Measurements from ENCODE around the gene UNC13A. TPM values are rescaled to one million over a fixed set of nuclear protein-coding genes. Genes with fewer than 3 reads are reported as not detected.
A peak's percentile ranks its signal among the peaks of the same experiment; 100 is the strongest.

The UNC13A gene
- total and polyA plus RNA-seq, 2 of the 13 experiments (the other 11 are each of a cell fraction or from before 2014, with no cell fraction given), result 0.11 to 0.45 TPM

DNA sequence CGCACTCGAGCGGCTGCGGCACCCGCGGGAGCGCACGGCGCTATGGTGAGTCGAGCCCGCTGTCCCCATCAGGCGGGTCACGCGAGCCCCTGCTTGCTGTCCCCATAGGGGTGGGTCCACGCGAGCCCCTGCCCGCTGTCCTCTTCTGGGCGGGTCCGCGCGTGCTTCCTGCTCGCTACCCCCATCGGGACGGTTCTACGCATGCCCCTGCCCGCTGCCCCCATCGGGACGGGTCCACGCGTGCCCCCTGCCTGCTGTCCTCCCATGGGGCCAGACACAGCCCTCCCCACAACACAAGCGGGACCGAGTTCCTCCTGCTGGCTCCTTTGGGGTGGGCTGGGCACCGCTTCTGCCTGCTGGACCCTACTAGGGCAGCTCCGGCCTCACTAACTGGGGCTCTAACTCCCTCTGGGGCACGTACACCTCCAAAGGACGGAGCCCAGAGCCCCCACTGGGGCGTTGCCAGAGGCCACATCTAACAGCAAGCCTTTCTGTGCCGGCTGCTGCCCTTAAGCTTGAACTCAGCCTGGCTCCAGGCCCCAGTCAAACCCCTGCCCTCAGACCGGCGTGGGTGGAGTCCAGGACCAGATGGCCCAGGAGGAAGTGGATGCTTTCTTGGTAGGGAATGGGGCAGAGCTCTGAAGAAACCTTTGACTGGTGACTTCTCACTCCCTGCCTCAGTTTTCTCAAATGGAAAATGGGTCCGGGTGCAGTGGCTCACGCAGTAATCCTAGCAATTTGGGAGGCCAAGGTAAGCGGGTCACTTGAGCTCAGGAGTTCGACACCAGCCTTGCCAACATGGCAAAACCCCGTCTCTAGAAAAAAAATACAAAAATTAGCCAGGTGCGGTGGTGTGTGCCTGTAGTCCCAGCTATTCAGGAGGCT lies 132.0 kb downstream of the UNC13A start (continued):
- no peak for TF ChIP-seq SRSF9 (IDR thresholded peaks at IDR 0.05; ENCODE audit: borderline replicate concordance, insufficient read depth, low read depth, low read length, poor library complexity, severe bottlenecking)
- TF ChIP-seq SNRNP70 (IDR thresholded peaks at IDR 0.05; ENCODE audit: low read depth, low read length), result no peak
- no peak for TF ChIP-seq KAT7 (CRISPR knock-in tag; IDR thresholded peaks at IDR 0.05; ENCODE audit: borderline replicate concordance)
- no peak for TF ChIP-seq U2AF1 (optimal IDR thresholded peaks at IDR 0.05; ENCODE audit: low read depth, low read length)
- TF ChIP-seq ZNF329 (CRISPR knock-in tag; IDR thresholded peaks at IDR 0.05; ENCODE audit: low read depth), result no peak; the same call in 1 of the 2 replicates
- no peak for TF ChIP-seq NFRKB (IDR thresholded peaks at IDR 0.05)
- TF ChIP-seq RARG (CRISPR knock-in tag; IDR thresholded peaks at IDR 0.05; ENCODE audit: low read depth), result no peak
- no peak for TF ChIP-seq CAMTA2 (CRISPR knock-in tag; IDR thresholded peaks at IDR 0.05; ENCODE audit: borderline replicate concordance)
- TF ChIP-seq HES4 (CRISPR knock-in tag; IDR thresholded peaks at IDR 0.05; ENCODE audit: borderline replicate concordance), result no peak
- no peak for TF ChIP-seq ZNF790 (CRISPR knock-in tag; IDR thresholded peaks at IDR 0.05; ENCODE audit: borderline replicate concordance)
- peak; percentile 45; the same call in 1 of the 2 replicates for TF ChIP-seq ZFP90 (CRISPR knock-in tag; IDR thresholded peaks at IDR 0.05; ENCODE audit: borderline replicate concordance)
- no peak for TF ChIP-seq ZNF792 (CRISPR knock-in tag; IDR thresholded peaks at IDR 0.05)
- no peak for TF ChIP-seq MEIS2 (CRISPR knock-in tag; IDR thresholded peaks at IDR 0.05)
- TF ChIP-seq ZNF256 (CRISPR knock-in tag; conservative IDR thresholded peaks at IDR 0.05), result no peak
- no peak for TF ChIP-seq HNRNPUL1 (IDR thresholded peaks at IDR 0.05; ENCODE audit: low read depth, low read length)
- no peak for TF ChIP-seq KDM1A (CRISPR knock-in tag; IDR thresholded peaks at IDR 0.05)
- TF ChIP-seq, protein P1, sequence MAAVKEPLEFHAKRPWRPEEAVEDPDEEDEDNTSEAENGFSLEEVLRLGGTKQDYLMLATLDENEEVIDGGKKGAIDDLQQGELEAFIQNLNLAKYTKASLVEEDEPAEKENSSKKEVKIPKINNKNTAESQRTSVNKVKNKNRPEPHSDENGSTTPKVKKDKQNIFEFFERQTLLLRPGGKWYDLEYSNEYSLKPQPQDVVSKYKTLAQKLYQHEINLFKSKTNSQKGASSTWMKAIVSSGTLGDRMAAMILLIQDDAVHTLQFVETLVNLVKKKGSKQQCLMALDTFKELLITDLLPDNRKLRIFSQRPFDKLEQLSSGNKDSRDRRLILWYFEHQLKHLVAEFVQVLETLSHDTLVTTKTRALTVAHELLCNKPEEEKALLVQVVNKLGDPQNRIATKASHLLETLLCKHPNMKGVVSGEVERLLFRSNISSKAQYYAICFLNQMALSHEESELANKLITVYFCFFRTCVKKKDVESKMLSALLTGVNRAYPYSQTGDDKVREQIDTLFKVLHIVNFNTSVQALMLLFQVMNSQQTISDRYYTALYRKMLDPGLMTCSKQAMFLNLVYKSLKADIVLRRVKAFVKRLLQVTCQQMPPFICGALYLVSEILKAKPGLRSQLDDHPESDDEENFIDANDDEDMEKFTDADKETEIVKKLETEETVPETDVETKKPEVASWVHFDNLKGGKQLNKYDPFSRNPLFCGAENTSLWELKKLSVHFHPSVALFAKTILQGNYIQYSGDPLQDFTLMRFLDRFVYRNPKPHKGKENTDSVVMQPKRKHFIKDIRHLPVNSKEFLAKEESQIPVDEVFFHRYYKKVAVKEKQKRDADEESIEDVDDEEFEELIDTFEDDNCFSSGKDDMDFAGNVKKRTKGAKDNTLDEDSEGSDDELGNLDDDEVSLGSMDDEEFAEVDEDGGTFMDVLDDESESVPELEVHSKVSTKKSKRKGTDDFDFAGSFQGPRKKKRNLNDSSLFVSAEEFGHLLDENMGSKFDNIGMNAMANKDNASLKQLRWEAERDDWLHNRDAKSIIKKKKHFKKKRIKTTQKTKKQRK (IDR thresholded peaks at IDR 0.05; ENCODE audit: low read length), result no peak
- TF ChIP-seq TCF12 (IDR thresholded peaks at IDR 0.05), result no peak
- TF ChIP-seq TCF12 (CRISPR knock-in tag; IDR thresholded peaks at IDR 0.05), result peak; percentile 60; the same call in 1 of the 2 replicates
- no peak for TF ChIP-seq MEF2D (CRISPR knock-in tag; IDR thresholded peaks at IDR 0.05)
- TF ChIP-seq DBP (CRISPR knock-in tag; IDR thresholded peaks at IDR 0.05; ENCODE audit: not compliant biosample characterization), result no peak
- TF ChIP-seq ZSCAN21 (CRISPR knock-in tag; IDR thresholded peaks at IDR 0.05; ENCODE audit: borderline replicate concordance), result peak; percentile 55; the same call in 1 of the 2 replicates
- no peak for TF ChIP-seq ZBTB43 (CRISPR knock-in tag; conservative IDR thresholded peaks at IDR 0.05)
- TF ChIP-seq ZNF674 (CRISPR knock-in tag; IDR thresholded peaks at IDR 0.05; ENCODE audit: low read depth), result no peak
- TF ChIP-seq ZNF724P (CRISPR knock-in tag; IDR thresholded peaks at IDR 0.05; ENCODE audit: borderline replicate concordance), result no peak
- no peak for TF ChIP-seq PLRG1 (conservative IDR thresholded peaks at IDR 0.05)

Data from HepG2 (cell line).